ENCODE results near the gene MAML2. TPM values are rescaled to one million over a fixed set of nuclear protein-coding genes. Genes with fewer than 3 reads are reported as not detected.

The MAML2 gene
- total and polyA plus RNA-seq, 2 donors, result 7.9 to 25.6 TPM

DNA sequence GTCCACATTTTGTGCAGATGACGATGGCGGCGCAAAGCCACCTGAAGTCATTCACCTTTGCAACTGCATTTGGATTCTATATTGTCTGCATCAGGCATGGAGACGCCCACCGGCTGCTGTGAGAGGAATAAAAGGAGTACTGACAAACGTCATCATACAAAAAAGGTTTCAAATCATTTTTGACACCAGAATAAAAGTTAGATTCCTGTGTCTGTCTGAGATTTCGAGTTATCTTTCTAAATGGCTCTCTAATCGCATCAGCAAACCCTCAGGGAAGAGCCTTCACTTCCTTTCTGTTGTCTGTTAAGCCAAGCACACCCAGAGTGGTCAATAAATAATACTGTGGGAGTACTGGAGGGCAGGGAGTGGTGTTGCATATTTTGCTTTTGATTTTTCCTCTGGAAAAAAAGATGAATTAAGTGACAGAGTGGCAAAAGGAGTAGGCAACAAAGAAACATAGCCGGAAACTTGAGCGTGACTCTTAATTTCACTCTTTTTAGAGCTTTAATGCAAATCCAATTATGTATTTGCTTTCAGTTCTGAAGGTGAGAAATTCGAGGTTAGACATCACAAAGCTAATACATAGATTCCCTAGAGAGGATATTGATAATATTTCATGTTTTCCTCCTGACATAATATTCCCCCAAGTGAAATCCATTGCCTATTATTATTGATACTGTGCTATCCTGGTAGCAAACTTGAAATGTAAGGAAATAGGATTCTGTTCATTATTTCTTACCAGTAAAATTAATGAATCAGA is 268.3 kb downstream of the MAML2 start:
- H3K36me3 ChIP-seq (ENCODE audit: insufficient read depth), result no peaks in the 10 kb centered on the region
- DNase-seq (ENCODE audit: extremely low spot score), result no peak
- WGBS, result 84% methylated on average over 11 of the region's 11 CpGs
- no peak overlapping the region for H3K4me3 ChIP-seq (ENCODE audit: low read depth, low read length)
- H3K4me1 ChIP-seq (ENCODE audit: insufficient read depth), result no peaks in the 10 kb centered on the region
- H3K27ac ChIP-seq (ENCODE audit: low read depth), result no peak overlapping the region

GRCh38 chr11:96073536-96073935 is 269.5 kb downstream of the MAML2 start:
- WGBS, result 97% methylated on average over 6 of the region's 6 CpGs

DNA sequence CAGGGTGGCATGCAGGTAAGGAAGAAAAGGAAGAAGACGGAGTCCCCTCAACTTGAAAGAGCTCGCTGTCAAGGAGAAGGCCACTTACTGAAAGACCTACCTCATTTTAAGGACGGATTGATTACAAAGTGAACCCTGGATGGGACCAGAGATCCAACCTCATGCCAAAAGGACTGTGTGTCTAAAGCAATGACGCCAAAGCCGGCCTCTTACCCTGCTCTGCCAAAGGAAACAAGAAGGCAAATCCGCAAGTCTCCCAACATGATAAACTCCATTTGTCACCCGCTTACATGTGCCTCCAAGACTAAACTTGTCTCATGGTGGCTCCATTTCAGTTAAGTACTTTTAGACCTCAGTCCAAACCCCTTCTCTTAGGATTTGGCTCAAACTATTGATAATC is 270.4 kb downstream of the MAML2 start:
- H3K27ac ChIP-seq (ENCODE audit: low read depth), result no peak overlapping the region
- WGBS, result 92% methylated on average over 7 of the region's 7 CpGs
- no peaks in the 10 kb centered on the region for H3K4me1 ChIP-seq (ENCODE audit: insufficient read depth)
- no peak for DNase-seq (ENCODE audit: extremely low spot score)
- no peaks in the 10 kb centered on the region for H3K36me3 ChIP-seq (ENCODE audit: insufficient read depth)
- H3K4me3 ChIP-seq (ENCODE audit: low read depth, low read length), result no peak overlapping the region

More at GRCh38 chr11:96073536-96073935, 269.5 kb downstream of the MAML2 start:
- Histone ChIP-seq H3K36me3 (ENCODE audit: insufficient read depth) (no peaks in the 10 kb centered on the region), H3K4me3 (ENCODE audit: low read depth, low read length) (no peak overlapping the region), H3K4me1 (ENCODE audit: insufficient read depth) (no peaks in the 10 kb centered on the region), H3K27ac (ENCODE audit: low read depth) (no peak overlapping the region)
- DNase-seq (ENCODE audit: extremely low spot score), result no peak

DNA sequence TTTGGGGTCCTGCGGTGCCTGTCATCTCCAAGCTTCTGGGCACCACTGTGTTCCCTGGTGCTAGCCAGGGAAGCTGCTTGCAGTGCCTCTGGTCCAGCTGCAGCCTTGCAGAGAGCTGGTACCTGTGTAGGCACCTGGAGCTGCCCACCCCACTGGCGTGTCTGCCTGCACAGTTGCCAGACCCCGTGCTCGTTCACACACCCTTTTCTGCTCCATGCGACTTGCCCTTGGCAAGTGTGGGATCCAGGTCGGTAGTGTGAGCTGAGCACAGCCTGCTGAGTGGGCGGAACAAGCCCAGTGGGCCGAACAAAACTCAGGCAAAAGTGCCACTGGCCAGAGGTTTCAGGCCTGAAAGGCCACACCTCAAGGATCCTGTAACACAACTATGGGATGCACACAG is 272.5 kb downstream of the MAML2 start:
- Histone ChIP-seq H3K4me3 (ENCODE audit: low read depth, low read length) (no peak overlapping the region), H3K4me1 (ENCODE audit: insufficient read depth) (no peaks in the 10 kb centered on the region), H3K36me3 (ENCODE audit: insufficient read depth) (no peaks in the 10 kb centered on the region), H3K27ac (ENCODE audit: low read depth) (no peak overlapping the region)
- no peak for DNase-seq (ENCODE audit: extremely low spot score)
- WGBS, result 86% methylated on average over 8 of the region's 8 CpGs

DNA sequence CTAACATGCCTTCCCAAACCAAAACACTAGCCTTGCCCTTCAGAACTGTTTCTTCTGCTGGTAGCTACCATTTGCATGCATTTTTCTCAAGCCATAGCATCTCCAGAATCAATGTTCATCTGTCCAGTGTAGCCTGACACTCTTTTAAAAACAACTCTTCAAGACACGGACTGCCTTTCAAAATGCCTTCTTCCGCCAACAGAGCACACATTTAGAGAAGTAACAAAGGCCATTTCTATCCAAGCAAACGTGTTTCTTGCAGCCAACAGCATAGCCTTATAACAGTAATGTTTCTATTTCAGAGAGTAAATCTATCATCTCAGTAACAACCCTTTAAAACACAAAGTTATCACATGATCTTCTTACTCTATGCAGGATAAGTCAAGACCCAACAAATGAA is 275.8 kb downstream of the MAML2 start:
- WGBS, result 68% methylated on average over 3 of the region's 3 CpGs
- H3K36me3 ChIP-seq (ENCODE audit: insufficient read depth), result no peaks in the 10 kb centered on the region
- DNase-seq (ENCODE audit: extremely low spot score), result no peak
- H3K4me3 ChIP-seq (ENCODE audit: low read depth, low read length), result no peak overlapping the region
- H3K27ac ChIP-seq (ENCODE audit: low read depth), result no peak overlapping the region
- H3K4me1 ChIP-seq (ENCODE audit: insufficient read depth), result no peaks in the 10 kb centered on the region

DNA sequence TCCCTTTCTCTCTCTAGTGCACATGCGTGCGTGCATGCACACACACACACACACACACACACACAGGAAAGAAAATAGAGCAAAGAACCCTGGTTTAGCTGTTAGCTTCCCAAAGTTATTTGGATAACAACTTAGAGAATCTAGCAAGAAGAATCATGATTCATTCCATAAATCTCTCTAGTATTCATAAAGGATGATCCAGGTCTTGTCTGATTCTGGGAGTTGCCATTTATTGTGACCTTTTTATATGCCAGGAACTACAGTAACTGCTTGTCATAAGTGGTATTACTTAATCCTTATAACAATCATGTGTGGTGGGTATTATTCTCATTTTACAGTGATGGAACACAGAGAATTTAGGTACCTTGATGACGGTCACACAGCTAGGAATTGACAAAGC is 277.6 kb downstream of the MAML2 start:
- no peaks in the 10 kb centered on the region for H3K36me3 ChIP-seq (ENCODE audit: insufficient read depth)
- no peak for DNase-seq (ENCODE audit: extremely low spot score)
- H3K4me1 ChIP-seq (ENCODE audit: insufficient read depth), result no peaks in the 10 kb centered on the region
- no peak overlapping the region for H3K4me3 ChIP-seq (ENCODE audit: low read depth, low read length)
- 75% methylated on average over 3 of the region's 3 CpGs for WGBS
- H3K27ac ChIP-seq (ENCODE audit: low read depth), result no peak overlapping the region

DNA sequence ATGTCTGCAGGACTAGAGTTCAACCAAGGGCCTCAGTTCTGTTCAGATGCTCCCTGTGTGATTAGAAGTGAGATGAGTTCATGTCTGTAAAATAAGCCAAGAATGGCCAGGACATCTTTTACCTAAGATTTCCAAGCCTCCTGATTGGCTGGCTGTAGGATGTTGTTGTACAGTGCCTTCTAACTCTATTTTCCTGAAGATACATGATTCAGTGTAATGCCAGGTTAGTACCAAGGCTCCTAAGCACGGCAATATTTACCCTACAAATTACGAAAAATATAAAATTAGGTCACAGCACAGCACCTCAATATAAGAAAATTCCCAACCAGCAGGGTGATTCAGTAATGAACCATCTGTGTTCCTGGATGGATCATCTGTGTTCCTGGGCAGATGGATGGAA is 279.1 kb downstream of the MAML2 start:
- Histone ChIP-seq H3K27ac (ENCODE audit: low read depth) (no peak overlapping the region), H3K4me3 (ENCODE audit: low read depth, low read length) (no peak overlapping the region), H3K36me3 (ENCODE audit: insufficient read depth) (no peaks in the 10 kb centered on the region), H3K4me1 (ENCODE audit: insufficient read depth) (no peaks in the 10 kb centered on the region)
- no peak for DNase-seq (ENCODE audit: extremely low spot score)
- 97% methylated on average over 2 of the region's 2 CpGs for WGBS

GRCh38 chr11:96063053-96063452 is 279.9 kb downstream of the MAML2 start:
- H3K4me1 ChIP-seq (ENCODE audit: insufficient read depth), result no peaks in the 10 kb centered on the region
- 91% methylated on average over 2 of the region's 2 CpGs for WGBS
- H3K4me3 ChIP-seq (ENCODE audit: low read depth, low read length), result no peak overlapping the region
- no peak overlapping the region for H3K27ac ChIP-seq (ENCODE audit: low read depth)
- no peaks in the 10 kb centered on the region for H3K36me3 ChIP-seq (ENCODE audit: insufficient read depth)
- DNase-seq (ENCODE audit: extremely low spot score), result no peak

DNA sequence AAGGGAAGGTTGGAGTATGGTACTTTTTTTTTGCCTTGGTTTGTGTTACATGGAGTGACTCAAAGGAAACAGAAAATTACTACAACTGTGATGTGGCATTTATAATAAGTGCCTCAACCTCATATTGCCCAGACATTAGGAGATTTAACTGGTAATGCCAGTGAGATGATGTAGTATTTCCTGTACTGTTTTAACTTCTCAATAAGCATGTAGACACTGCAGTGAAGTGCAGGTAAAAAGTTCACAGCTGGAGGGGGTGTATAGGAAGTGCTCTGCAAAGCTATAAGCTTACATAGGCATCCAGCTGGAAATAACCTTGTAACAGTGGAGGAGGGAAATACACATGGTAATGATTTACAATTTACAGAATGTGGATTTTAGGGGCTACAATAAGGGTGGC is 280.9 kb downstream of the MAML2 start:
- Histone ChIP-seq H3K27ac (ENCODE audit: low read depth) (no peak overlapping the region), H3K36me3 (ENCODE audit: insufficient read depth) (no peaks in the 10 kb centered on the region), H3K4me3 (ENCODE audit: low read depth, low read length) (no peak overlapping the region), H3K4me1 (ENCODE audit: insufficient read depth) (no peaks in the 10 kb centered on the region)
- no peak for DNase-seq (ENCODE audit: extremely low spot score)

DNA sequence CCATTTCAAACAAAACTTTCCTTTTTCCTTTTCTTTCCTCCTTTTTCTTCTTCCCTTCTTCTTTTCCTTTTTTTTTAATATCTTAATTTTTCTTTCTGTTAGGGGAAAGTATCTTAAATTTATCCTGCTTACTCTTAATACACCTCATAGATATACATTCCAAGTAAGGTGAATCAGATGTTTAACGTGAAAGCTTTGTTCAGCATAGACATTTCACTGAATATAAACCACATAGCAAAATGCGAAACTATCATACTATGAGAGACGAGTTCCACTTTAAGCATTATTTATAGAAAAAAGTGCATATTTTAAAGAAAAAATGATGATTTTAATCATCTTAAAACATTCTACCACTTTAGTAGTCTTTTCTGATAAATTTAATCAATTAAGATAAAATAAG is 281.3 kb downstream of the MAML2 start:
- Histone ChIP-seq H3K36me3 (ENCODE audit: insufficient read depth) (no peaks in the 10 kb centered on the region), H3K4me3 (ENCODE audit: low read depth, low read length) (no peak overlapping the region), H3K4me1 (ENCODE audit: insufficient read depth) (no peaks in the 10 kb centered on the region), H3K27ac (ENCODE audit: low read depth) (no peak overlapping the region)
- no peak for DNase-seq (ENCODE audit: extremely low spot score)
- WGBS, result 93% methylated on average over 3 of the region's 3 CpGs

GRCh38 chr11:96061069-96061468 is 281.9 kb downstream of the MAML2 start:
- no peak for DNase-seq (ENCODE audit: extremely low spot score)
- no peaks in the 10 kb centered on the region for H3K4me1 ChIP-seq (ENCODE audit: insufficient read depth)
- no peaks in the 10 kb centered on the region for H3K36me3 ChIP-seq (ENCODE audit: insufficient read depth)
- H3K27ac ChIP-seq (ENCODE audit: low read depth), result no peak overlapping the region
- H3K4me3 ChIP-seq (ENCODE audit: low read depth, low read length), result no peak overlapping the region
- WGBS, result 63% methylated on average over 2 of the region's 2 CpGs

DNA sequence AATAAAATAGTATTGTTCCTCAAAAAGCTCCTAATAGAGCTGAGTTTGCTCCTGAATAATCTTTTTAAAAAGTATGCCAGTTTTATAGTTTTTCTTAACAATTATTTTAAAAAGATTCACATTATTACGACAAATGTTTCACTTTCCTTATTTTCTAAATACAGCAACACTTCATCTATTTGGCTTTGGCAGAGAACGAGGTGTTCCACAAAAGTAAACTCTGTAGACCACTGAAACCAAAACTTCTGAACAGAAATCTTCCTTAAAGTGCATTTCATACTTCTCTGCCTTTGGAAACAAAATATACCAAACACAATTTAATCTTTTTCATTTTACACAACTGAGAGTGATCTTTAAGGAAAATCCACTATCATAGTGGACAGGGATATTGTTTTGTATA is 285.5 kb downstream of the MAML2 start:
- DNase-seq (ENCODE audit: extremely low spot score), result no peak
- no peak overlapping the region for H3K4me3 ChIP-seq (ENCODE audit: low read depth, low read length)

DNA sequence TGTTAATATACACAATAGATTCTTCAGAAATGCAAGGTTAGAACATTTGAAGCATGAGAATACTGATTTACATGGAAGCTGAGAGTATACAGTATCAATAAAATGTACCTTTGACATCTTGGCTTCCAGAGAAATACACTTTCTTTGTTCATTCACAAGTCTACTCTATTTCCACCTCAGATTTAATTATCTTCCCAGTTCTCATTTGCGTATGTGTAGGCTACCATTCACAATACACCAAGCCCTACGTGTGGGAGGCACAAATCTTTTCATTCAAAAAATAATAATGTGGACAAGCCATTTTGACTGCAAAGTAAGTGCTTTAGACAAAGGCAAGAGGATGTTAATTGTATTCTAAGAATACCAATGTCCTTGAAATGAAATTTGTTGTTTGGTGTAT is 286.4 kb downstream of the MAML2 start:
- H3K27ac ChIP-seq (ENCODE audit: low read depth), result no peak overlapping the region

More for the DNA sequence above, 285.5 kb downstream of the MAML2 start:
- 58% methylated on average over 2 of the region's 2 CpGs for WGBS
- no peaks in the 10 kb centered on the region for H3K4me1 ChIP-seq (ENCODE audit: insufficient read depth)
- H3K36me3 ChIP-seq (ENCODE audit: insufficient read depth), result no peaks in the 10 kb centered on the region
- H3K27ac ChIP-seq (ENCODE audit: low read depth), result no peak overlapping the region

GRCh38 chr11:96055706-96056387 is 287.1 kb downstream of the MAML2 start:
- H3K4me1 ChIP-seq (ENCODE audit: insufficient read depth), result no peaks in the 10 kb centered on the region
- H3K4me3 ChIP-seq (ENCODE audit: low read depth, low read length), result no peak overlapping the region
- 81% methylated on average over 3 of the region's 3 CpGs for WGBS
- H3K36me3 ChIP-seq (ENCODE audit: insufficient read depth), result no peaks in the 10 kb centered on the region
- H3K27ac ChIP-seq (ENCODE audit: low read depth), result peak overlapping the region; percentile 18
- DNase-seq (ENCODE audit: extremely low spot score), result no peak

More for the DNA sequence above, 286.4 kb downstream of the MAML2 start:
- no peak overlapping the region for H3K4me3 ChIP-seq (ENCODE audit: low read depth, low read length)
- no peak for DNase-seq (ENCODE audit: extremely low spot score)
- 96% methylated on average over 2 of the region's 2 CpGs for WGBS
- no peaks in the 10 kb centered on the region for H3K4me1 ChIP-seq (ENCODE audit: insufficient read depth)
- no peaks in the 10 kb centered on the region for H3K36me3 ChIP-seq (ENCODE audit: insufficient read depth)

Data from urinary bladder (tissue), 4 donors.